Keratinocyte (primary cell): ENCODE measurements around the gene NPM1. TPM values are rescaled to one million over a fixed set of nuclear protein-coding genes. Genes with fewer than 3 reads are reported as not detected.

Experiments
- DNase-seq: peaks from one replicate; pipeline ENCODE4 v3.0.0-alpha.2; 2011; ENCODE audit warnings: low read depth, missing footprints, low spot score
- FAIRE-seq: peaks from 2 replicates; lab custom pipeline; 2011; peaks lifted over from hg19 to GRCh38; lab: Jason Lieb, UNC
- H2AFZ ChIP-seq: 2 replicates; pipeline ENCODE4 v1.6.0; 2012; ENCODE audit warnings: low read length, control low read depth, inconsistent platforms; ENCODE audit not compliant: control insufficient read depth
- H3K27ac ChIP-seq: 2 replicates; pipeline ENCODE4 v1.5.1; 2011; ENCODE audit warnings: low read length; ENCODE audit not compliant: control insufficient read depth, insufficient read depth
- H3K27me3 ChIP-seq: 3 replicates; pipeline ENCODE4 v1.6.0; 2011; ENCODE audit warnings: low read length; ENCODE audit not compliant: control insufficient read depth, insufficient read depth; ENCODE audit errors: extremely low read depth
- H3K36me3 ChIP-seq, 2 experiments: 2 replicates in 1 of 2; 3 replicates in 1 of 2; pipeline ENCODE4 v1.5.1; 2011; ENCODE audit warnings: low read length in 2 of 2, mild to moderate bottlenecking in 1 of 2; ENCODE audit not compliant: control insufficient read depth in 2 of 2, insufficient read depth in 2 of 2; ENCODE audit errors: extremely low read depth in 1 of 2
- H3K4me1 ChIP-seq: 3 replicates; pipeline ENCODE4 v1.5.1; 2011; ENCODE audit warnings: low read length; ENCODE audit not compliant: control insufficient read depth, insufficient read depth; ENCODE audit errors: extremely low read depth
- H3K4me2 ChIP-seq: 3 replicates; pipeline ENCODE4 v1.6.0; 2011; ENCODE audit warnings: low read depth, low read length; ENCODE audit not compliant: control insufficient read depth, insufficient read depth; ENCODE audit errors: extremely low read depth
- H3K4me3 ChIP-seq, 3 experiments: fragments of 200-600 bp in 1 of 3; sonication (generic) in 1 of 3; 2 replicates in 2 of 3; 3 replicates in 1 of 3; pipeline ENCODE4 v1.5.1; 2011 to 2016; ENCODE audit warnings: low read length in 3 of 3, mild to moderate bottlenecking in 3 of 3, control low read depth in 2 of 3, inconsistent platforms in 1 of 3, low read depth in 1 of 3, mixed read lengths in 1 of 3, mixed run types in 1 of 3, moderate library complexity in 1 of 3; ENCODE audit not compliant: control insufficient read depth in 2 of 3, insufficient read depth in 2 of 3; ENCODE audit errors: extremely low read depth in 1 of 3
- H3K79me2 ChIP-seq: 2 replicates; pipeline ENCODE4 v1.6.0; 2012; ENCODE audit warnings: low read length; ENCODE audit not compliant: control insufficient read depth, insufficient read depth
- H3K9ac ChIP-seq: 3 replicates; pipeline ENCODE4 v1.6.0; 2011; ENCODE audit warnings: low read length; ENCODE audit not compliant: control insufficient read depth, insufficient read depth; ENCODE audit errors: extremely low read depth
- H3K9me1 ChIP-seq: 3 replicates; pipeline ENCODE4 v1.6.0; 2011; ENCODE audit warnings: low read length; ENCODE audit not compliant: control insufficient read depth, insufficient read depth; ENCODE audit errors: extremely low read depth
- H3K9me3 ChIP-seq: 2 replicates; pipeline ENCODE4 v1.5.1; 2012; ENCODE audit warnings: low read depth, low read length; ENCODE audit not compliant: control insufficient read depth
- H4K20me1 ChIP-seq: 3 replicates; pipeline ENCODE4 v1.6.0; 2011; ENCODE audit warnings: low read length; ENCODE audit not compliant: control insufficient read depth, insufficient read depth; ENCODE audit errors: extremely low read depth
- CTCF ChIP-seq, 3 experiments: IDR thresholded peaks in 1 of 3; conservative IDR thresholded peaks in 1 of 3; optimal IDR thresholded peaks in 1 of 3; 2 replicates in 2 of 3; 3 replicates in 1 of 3; pipeline versions ENCODE3 to v1.5.1; 2011; ENCODE audit warnings: low read length in 3 of 3, mild to moderate bottlenecking in 3 of 3, moderate library complexity in 2 of 3, control low read depth in 1 of 3, inconsistent platforms in 1 of 3; ENCODE audit not compliant: insufficient read depth in 2 of 3; ENCODE audit errors: extremely low read depth in 1 of 3
- EZH2 ChIP-seq: IDR thresholded peaks from one replicate; pipeline ENCODE4 v1.6.1; 2012; ENCODE audit warnings: inconsistent platforms, mild to moderate bottlenecking, low read length, moderate library complexity
- dilution Hi-C: fragments of 300-500 bp; cut with MboI; formaldehyde crosslinking; loops from one replicate; pipeline ENCODE4 v1.7.0; 2020; ENCODE audit warnings: low sequenced_read_pairs; ENCODE audit not compliant: extremely low pct_ligation_motif_present
- polyA plus RNA-seq, 5 experiments: library from polyadenylated mRNA; depleted of rRNA in 3 of 5; stranded (reverse) in 3 of 5; stranded (forward) in 1 of 5; unstranded in 1 of 5; fragments of >200 nt; gene quantifications; 1 replicate in 1 of 5; 2 replicates in 3 of 5; 3 replicates in 1 of 5; pipeline versions ENCODE4 v1.2.1 to v1.2.3, GENCODE V29; 2011 to 2012; ENCODE audit warnings: missing spikeins in 2 of 5, low read depth in 1 of 5, low replicate concordance in 1 of 5

The NPM1 gene
- polyA plus RNA-seq, 1 donor (not counting 4 experiments of a cell fraction or from before 2014, with no cell fraction given), result 2,398 TPM

GRCh38 chr5:171436804-171437285, 49.2 kb downstream of the NPM1 start:
- Histone ChIP-seq H3K9ac (no peak overlapping the region), H3K9me1 (no peaks in the 10 kb centered on the region), H3K27me3 (peaks cover 3% of the 10 kb centered on the region), H3K36me3 (no peaks in the 10 kb centered on the region), H3K4me1 (no peaks in the 10 kb centered on the region), H3K4me2 (no peak overlapping the region), H2AFZ (no peak overlapping the region), H3K27ac (no peak overlapping the region), H3K79me2 (no peaks in the 10 kb centered on the region), H4K20me1 (no peaks in the 10 kb centered on the region), H3K9me3 (no peaks in the 10 kb centered on the region), H3K4me3 (no peak overlapping the region)
- TF ChIP-seq EZH2, result no peak
- no peak for TF ChIP-seq CTCF (optimal IDR thresholded peaks at IDR 0.05 in 1 of 3, IDR thresholded peaks at IDR 0.05 in 1 of 3, conservative IDR thresholded peaks at IDR 0.05 in 1 of 3; ENCODE audit: extremely low read depth in 1 of 3, insufficient read depth in 2 of 3, low read length in 3 of 3)
- dilution Hi-C loops, result no loop called here
- DNase-seq, result no peak
- FAIRE-seq, result no peak

DNA sequence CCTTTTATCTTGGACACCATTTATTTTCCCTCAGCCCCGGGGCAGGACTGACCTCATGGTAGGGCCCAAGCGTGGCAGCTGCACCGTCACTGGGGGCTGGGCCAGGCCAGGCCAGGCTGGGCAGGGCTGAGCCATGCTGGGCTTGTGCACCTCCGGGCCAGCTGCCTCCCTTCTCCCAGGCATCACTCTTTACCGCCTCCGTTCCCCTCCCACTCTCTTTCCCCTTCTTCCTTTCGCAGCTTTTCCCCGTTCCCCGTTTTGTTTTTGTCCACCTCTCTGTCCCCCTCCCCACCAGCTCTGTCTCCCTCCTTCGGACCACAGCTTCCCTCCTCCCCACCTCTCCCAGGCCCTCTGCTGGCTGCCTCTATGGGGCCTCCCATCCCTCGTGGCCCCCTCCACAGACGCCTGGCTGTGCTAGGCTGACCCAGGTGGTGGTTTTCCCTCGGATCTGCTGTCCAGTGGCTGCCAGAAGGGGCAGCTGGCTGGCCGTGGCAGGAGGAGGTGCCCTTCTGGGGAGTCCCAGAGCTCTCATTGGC, 49.7 kb downstream of the NPM1 start:
- Histone ChIP-seq H2AFZ (no peak overlapping the region), H3K9ac (no peak overlapping the region)

More for the DNA sequence above, 49.7 kb downstream of the NPM1 start:
- Histone ChIP-seq H3K79me2 (no peaks in the 10 kb centered on the region), H3K9me3 (no peaks in the 10 kb centered on the region), H3K4me3 (no peak overlapping the region), H4K20me1 (no peaks in the 10 kb centered on the region), H3K36me3 (no peaks in the 10 kb centered on the region), H3K4me1 (no peaks in the 10 kb centered on the region), H3K27me3 (peaks cover 5% of the 10 kb centered on the region), H3K27ac (no peak overlapping the region), H3K4me2 (no peak overlapping the region), H3K9me1 (no peaks in the 10 kb centered on the region)
- no peak for DNase-seq
- FAIRE-seq, result no peak
- TF ChIP-seq CTCF (optimal IDR thresholded peaks at IDR 0.05 in 1 of 3, IDR thresholded peaks at IDR 0.05 in 1 of 3, conservative IDR thresholded peaks at IDR 0.05 in 1 of 3; ENCODE audit: extremely low read depth in 1 of 3, insufficient read depth in 2 of 3, low read length in 3 of 3) (no peak), EZH2 (no peak)
- dilution Hi-C loops, result no loop called here
